Activated naive CD4-positive, alpha-beta T cell treated with Interleukin-2 at 50 U/mL for 16 hours (primary cell): ENCODE measurements around the gene COL6A2.
"Not testable (repeated sequence)": the region's sequence is repeated elsewhere in the genome, so short reads cannot be mapped to it uniquely, and the experiment has no call there.

Experiments used
- DNase-seq: peaks from one replicate; pipeline ENCODE4 v3.0.0-alpha.2; 2020

Gene COL6A2

DNA sequence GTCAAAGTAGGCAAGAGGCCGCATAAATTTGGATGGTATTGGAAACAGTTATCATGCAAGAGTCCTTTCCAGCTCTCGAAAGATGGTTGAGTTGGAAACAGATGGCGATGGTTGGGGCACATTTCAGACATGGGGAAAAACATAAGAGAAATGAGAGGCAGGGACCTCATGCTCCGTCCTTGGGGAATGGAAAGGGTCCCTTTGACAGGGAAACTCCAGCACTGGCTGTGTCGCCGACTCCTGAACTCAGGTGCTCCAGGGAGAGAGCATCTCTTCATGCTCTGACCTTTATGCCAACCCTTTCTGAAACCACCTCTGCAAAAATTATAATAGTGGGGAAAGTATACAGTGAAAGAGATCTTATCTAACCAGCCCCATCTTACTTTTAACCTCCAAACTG, 36.8 kb upstream of the COL6A2 start:
- DNase-seq = no peak

DNA sequence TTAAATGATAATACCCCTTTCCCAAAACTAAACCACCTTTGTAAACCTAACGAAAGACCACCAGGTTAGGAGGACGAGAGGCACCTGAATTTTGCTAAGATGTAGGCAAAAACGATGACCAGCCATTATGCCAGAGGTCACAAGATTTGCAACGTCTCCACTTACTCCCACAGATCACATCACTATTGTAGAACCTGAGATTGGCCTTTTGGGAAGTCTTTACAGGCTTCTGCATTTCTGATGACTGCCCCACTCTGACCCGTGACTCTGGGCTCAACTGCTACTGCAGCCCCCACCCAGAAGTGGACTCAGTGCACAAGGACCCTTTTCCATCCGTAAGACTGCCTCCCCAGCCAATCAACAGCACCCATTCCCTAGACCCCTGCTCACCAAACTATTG, 36.4 kb upstream of the COL6A2 start:
- DNase-seq = no peak

DNA sequence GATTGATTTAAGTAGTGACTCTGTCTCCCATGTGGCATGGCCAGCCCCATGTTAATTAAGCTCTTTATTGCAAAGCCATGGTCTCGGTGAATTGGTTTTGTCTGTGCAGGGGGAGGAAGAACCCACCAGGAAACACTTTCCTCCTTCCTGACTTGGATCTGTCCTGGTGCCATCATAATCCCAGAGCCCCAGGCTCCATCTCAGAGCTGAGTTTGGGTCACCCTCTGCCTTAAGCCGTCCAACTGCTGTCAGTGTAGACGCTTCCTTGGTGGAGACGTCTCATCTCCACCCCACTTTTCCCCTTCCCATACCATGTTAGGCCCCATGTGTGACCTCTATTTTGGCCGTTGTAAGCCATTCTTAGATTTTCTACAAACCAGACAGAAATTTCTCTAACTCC, 36.0 kb upstream of the COL6A2 start:
- DNase-seq = no peak

DNA sequence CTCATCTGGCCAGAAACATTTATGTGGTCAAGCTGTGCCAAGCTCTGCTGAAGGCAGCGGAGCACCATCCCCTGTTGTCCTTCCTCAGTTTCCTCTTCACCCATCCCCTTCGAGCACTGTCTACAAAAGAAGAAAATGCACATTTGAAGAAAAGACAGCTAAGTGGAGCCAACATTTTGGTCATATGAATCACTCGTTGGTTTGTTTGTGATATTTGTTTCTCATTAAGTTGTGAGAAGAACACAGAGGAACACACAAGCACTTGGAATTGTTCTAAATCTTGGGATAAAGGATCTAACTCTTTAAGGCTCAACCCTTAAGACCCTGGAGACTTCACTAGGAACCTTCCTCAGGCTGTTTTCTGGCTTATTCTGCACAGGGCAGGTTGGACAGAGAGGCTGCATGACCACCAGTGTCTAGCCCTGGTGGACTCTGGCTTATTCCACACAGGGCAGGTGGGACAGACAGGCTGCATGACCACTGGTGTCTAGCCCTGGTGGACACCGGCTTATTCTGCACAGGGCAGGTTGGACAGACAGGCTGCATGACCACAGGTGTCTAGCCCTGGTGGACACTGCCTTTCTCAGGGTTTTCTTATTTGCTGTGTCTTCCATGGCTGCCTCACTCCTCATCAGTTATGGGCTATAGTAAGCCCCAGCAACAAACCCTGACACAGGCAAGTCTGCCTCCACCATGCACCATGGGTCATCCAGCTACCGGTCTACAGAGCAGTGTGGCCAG, 35.3 kb upstream of the COL6A2 start:
- no peak for DNase-seq

DNA sequence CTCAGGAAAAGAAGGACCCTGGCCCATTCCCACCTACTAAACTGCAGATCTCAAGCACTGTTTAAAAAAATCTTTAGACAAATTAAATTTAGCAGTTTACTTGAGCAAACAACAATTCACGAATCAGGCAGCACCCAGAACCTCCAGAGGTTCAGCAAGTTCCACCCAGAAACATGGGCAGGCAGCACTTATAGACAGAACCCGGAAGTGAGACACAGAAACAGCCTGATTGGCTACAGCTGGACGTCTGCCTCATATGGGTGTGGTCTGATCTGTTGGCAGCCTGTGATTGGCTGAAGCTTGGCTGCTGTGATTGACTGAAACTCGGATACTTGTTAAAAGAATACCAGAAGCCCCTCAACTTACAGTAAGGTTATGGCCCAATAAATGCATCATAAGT, 34.7 kb upstream of the COL6A2 start:
- DNase-seq = no peak

DNA sequence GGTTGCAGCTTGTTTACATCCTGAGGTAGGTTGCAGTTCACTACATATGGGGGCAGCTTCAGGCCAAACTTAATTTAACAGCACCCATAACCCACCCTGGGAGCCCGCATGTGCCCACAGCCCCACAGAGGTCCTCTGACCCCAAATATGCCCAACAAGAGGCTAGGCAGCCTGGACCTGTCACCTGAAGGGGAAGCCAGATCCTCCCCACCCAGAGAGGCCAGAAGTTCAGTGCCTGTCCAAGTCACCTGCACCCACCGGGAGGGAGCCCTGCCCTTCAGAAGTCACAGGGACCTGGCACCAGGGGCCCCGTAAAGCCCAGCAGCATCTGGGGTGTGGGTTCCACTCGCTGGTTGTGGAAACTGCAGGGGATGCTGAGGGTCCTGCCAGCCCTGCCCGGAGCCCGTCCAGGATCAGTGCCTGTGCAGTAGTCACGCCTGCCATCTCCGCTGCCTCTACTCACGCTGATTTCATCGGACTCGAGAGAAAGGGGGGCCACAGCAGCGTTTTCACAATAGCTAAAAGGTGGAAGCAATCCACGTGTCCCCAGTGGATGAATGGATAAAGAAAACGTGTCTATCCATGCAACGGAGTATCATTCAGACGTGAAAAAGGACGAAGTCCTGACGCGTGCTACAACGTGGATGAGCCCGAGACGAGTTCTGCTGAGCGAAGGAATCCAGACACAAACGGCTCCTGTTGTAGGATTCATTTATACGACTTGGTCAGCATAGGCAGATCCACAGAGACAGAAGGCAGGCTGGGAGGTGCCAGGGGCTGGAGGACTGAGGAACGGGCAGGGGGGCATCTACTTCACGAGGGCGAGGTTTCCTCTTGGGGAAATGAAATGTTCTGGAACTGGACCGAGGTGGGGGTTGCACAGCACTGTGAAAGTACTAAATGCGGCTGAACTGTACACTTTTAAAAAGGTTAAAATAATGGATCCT, 33.9 kb upstream of the COL6A2 start:
- no peak for DNase-seq

DNA sequence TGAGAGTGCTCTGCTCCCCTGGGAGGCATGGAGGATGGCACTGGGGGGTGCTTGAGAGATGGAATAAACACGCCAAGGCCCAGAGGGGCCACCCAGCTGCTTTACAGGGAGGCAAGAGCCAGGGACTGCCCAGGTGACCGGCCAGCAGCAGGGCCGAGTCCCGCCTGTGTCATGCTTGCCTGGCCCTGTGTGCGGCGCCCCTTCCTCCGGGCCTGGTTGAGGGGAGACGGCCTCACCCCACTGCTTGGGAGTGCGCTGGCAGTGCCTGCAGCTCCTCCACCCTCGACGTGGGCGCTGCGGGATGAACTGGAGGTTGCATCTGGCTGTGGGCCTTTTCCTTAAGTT, 33.1 kb upstream of the COL6A2 start:
- DNase-seq = no peak

DNA sequence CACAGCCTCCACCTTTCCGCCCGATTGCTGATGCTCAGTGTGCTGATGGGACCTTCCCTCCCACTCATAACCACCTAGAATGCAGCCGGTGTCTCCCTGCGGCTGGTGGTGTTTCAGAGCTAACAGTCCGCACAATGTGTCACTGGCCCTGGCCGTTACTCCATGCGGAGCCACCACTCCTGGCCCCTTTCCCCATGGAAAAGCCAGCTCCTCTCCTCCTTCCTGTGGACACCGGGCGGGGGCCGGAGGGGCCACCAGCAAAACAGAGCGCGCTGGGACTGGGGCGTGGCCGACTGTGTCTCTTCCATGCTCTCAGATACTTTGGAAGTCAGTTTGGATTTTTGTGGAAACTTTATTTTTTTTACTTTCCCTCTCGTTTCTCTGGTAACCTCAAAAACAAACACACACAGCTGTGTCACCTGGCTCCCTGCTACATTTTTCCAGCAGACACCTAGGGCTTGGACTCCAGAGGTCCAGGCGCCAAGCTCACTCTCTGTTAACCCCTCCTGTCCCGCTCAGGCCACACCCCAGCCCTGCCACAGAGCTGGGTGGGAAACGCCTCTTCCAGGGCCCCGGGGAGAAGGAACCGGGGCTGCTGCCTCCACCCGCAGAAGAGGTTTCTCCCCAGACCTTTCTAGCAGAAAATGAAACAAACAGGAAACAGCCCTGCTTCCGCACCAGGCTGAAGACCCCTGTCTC, 32.5 kb upstream of the COL6A2 start:
- no peak for DNase-seq

DNA sequence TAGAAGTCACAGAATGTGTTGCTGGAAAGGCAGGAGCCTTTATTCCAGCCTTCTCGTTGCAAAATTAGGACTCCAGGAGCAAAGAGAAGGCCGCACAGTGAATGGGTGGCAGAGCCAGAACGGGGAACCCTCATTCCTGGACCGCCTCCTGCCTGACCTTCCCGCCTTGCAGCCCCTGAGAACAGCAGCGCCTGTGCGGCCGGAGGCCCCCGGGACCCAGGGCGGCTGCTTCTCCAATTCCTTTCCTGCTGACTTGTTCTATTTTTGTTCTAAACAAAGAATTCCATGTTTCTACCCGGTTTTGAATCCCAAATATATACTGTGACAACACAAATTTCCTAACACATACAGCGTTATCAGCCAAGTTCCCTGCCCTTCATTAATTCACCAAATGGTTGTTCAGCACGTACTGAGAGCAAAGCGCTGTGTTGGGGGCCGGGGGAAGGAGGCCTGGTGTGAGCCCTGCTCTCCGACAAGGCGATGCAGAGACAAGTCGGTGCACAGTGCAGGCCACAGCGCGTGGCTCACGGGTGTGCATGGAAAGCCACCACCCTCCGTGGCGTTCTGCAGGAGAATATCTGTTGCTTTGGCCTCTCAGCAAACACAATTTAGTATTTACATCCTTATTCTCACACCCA, 31.9 kb upstream of the COL6A2 start:
- DNase-seq = no peak

DNA sequence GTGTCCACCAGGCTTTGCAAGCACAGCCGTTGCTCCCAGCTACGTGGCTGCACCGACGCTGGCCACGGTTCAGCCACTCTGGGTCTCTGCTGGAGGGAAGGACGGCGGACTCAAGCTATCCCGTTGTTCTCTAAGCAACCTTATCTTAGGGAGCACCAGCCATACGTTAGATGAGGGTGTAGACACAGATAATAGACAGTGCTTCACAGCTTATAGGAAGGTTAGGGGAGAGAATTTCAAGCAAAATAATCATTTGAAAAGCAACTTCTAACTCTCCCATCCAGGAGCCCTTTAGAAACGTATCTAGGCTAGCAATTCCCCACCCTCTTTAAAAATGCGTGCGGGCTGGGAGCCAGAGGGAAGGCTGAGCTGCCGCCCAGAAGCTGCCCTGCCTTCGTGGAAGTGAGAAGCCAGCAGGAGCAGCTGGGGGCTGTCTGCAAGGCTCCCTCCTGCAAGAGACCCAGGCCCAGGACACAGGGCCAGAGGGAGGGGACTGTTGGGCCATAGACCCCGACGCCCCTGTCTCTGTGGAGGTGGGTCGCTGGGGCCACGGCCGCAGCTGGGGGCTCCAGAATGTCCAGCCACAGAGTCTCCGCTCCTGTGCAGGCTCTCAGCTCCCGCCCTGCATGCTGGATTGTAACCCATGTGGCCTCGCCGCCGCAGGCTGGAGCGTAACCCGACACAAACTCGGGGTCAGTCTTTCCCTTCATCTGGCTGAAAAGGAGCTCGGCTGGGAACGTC, 31.2 kb upstream of the COL6A2 start:
- DNase-seq = no peak

DNA sequence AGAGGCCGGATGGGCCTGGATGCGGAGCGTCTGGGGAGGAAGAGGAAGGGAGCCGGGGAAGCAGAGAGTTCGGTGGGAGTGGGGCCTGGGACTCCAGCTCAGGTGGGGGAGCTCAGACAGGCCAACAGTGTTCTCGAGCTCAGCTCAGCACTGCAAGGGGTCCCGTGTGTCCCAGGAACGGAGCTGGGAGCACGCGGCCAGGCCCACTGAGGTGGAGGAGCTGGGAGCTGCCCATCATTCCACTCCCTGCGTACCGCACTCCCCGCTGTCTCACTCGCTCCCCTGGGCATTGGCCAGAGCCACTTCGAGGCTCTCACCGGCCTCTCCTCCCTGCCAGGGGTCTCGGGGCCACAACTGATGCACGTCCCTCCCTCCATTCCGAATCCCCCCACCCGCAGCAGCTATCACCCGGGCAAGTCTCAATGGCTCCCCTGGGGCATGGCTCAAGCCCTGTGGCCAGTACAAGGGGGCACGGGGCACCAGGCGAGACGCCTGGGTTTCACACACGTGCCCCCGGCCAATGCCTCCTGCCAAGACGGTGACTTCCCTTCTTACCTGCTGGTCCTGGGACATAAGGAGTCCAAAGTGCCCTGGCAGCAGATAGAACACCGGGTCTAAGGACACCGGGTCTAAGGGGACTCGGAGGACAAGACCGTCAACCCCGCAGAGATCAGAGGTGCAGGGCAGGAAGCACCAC, 30.3 kb upstream of the COL6A2 start:
- no peak for DNase-seq

DNA sequence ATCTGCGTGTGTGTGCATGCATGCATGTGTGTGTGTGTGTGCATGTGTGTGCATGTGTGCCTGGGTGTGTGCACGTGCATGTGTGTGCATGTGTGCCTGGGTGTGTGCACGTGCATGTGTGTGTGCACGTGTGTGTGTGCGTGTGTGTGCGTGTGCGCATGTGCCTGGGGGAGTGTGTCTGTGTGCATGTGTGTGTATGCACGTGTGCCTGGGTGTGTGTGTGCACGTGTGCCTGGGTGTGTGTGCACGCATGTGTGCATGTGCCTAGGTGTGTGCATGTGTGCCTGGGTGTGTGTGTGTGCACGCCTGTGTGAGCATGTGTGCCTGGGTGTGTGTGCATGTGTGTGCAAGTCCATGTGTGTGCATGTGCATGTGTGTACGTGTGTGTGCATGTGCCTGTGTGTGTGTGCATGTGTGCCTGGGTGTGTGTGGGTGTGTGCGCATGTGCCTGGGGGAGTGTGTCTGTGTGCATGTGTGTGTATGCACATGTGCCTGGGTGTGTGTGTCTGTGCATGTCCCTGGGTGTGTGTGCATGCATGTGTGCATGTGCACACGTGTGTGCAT, 29.3 kb upstream of the COL6A2 start:
- DNase-seq = no peak

DNA sequence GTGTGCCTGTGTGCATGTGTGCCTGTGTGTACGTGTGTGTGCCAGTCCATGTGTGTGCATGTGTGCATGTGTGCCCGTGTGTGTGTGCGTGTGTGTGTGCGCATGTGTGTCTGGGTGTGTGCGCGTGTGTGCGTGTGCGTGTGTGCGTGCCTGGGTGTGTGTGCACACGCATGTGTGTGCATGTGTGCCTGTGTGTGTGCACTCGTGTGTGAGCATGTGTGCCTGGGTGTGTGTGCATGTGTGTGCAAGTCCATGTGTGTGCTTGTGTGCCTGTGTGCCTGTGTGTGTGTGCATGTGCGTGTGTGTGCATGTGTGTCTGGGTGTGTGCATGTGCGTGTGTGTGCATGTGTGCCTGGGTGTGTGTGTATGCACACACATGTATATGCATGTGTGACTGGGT, 28.7 kb upstream of the COL6A2 start:
- no peak for DNase-seq

DNA sequence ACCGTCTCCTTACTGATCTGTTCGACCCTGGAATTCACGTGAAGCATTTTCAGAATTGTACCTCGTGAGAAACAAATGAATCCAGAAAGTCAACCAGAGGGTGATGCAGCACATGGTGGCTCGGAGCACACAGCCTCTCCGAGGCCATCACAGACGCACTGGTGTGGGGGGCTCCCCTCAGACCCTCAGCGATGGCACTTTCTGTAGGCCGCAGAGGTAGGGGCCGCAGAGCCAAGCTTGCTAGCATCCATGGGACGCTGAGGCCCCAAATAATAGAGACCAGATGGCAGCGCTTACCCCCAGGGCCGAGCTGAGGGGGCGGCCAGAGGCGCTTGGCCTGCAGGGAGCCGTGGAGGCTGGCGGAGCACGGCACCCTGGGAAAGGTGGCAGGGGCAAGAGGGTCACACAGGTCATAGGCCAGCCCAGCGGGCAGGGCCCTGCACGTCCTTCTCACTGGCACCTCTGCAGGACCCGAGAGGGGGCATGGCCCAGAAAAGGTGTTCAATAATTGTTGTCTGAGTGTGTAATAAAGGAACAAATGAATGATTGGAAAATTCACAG, 28.1 kb upstream of the COL6A2 start:
- no peak for DNase-seq

DNA sequence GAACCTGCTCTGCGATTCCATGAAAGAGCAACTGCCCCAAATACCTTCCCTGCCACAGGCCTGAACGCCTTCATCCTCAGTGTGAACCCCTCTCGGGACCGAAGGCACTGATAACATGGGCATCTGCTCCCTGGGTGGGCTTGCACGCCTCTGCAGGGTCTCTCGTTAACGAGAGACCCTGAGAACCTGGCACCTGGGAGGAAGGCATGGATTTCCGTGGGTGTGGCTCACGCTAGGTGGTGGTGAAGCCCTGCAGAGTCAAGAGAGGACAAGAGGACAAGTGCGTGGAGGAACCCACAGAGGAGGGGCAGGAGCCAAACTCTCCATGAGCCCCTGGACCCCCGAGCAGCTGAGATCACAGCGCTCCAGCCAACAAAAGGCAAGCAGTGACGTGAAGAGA, 26.8 kb upstream of the COL6A2 start:
- no peak for DNase-seq

DNA sequence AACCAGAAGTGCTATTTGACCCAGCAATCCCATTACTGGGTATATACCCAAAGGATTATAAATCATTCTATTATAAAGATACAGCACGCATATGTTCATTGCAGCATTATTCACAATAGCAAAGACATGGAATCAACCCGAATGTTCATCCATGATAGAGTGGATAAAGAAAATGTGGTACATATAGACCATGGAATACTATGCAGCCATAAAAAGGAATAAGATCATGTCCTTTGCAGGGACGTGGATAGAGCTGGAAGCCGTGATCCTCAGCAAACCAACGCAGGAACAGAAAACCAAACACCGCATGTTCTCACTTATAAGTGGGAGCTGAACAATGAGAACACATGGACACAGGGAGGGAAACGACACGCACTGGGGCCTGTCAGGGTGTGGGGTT, 21.2 kb upstream of the COL6A2 start:
- not testable (repeated sequence) for DNase-seq

DNA sequence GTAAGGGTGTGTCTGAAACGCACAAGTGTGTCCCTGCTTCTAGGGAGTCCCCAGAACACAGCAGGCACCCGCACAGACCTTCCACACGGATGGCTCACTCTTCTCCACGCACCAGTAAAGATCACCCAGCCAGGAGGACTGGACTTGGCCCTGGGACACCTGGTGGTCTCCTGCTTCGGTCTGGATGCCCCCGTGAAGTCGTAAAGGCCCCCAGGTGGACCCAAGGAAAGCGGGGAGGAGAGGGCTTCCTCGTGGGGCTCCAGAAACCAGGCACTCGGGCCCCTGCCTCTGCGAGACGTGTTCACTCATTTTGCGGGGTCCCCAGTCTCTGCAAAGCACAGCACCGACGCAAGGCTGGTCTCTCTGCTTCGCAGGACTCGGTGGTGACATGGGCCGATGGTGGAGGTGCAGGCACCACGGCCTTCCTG, 20.2 kb upstream of the COL6A2 start:
- DNase-seq = no peak

DNA sequence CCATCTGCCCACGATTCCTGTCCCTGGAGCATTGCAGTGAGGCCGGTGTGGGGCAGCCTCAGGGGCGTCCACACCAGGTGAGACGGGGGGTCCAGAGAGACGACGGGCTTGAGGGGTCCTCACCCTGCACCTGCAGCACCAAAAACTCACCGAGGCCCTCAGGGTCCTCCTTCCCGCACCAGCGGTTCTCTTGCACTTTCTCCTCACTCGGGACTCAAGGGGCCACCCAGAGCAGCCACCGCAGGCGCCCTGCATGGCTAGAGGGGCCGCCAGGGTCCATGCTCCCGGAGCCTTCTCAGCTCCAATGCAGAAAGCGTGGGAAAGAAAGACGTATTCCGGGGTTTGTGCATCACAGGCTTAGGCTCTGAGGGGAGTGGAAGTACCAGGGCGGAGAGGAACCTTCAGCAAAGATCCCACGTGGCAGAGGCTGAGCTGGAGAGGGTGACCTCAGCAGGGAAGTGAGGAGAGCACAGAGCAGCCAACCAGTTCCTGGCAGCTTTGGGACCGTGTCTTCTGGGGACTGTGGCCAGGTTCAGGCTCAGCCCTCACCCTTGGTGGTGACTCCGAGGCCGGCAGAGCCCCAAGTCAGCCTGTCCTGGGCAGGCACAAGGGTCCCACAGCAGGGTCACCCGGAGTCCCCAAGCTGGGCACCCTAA, 19.5 kb upstream of the COL6A2 start:
- DNase-seq = no peak

DNA sequence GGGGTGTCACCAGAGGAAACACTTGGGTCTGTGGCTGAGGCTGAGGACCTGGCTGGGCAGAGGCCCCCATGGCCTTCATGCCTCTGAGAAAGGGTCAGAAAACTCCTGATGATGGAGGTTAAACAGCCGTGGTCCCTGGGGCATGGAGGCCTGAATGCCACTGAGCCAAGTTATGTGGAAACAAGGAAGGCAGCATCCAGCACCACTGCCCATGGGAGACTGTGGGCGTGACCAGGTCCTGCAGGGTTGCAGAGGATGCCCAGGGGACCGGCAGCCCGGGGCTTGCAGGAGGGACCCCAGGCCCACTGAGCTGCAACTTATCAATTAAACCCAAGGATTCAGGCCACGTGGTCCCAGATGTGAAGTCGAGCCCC, 18.9 kb upstream of the COL6A2 start:
- no peak for DNase-seq

DNA sequence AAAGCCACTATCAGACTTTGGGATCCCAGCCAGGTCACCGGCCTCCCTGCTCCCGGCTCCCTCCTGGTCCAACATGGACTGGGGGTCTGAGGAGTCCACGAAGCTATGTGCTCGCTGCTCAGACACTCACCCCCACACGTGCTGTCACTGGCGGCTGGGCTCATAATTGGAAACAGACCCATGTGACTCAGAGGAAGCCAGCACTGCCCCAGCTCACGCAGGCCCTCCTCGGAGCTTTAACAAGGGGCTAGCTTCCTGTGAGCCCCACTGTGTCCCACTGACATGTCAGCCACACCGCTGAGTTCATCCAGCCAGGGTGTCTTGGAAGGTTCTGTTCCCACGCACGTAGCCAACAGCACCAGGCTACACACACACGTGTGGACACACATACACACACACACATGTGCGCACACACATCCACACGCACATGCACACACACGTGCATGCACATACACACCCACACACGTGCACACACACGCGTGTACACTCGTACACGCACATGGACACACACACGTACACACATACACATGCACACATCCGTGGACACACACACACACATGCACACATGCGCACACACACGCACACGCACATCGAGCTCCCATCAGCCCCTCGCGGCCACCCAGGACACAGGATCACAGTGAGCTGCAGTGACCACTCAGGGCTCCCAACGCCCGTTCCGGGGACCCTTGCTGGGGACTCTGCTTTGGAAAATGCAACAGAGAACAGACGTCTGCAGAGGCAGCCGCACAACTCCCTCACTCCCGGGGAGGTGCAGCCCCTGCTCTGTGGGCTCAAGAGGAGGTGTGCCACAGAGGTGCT, 18.4 kb upstream of the COL6A2 start:
- no peak for DNase-seq
